Measurements from ENCODE around the gene ADAMTS2.

Gene ADAMTS2

DNA sequence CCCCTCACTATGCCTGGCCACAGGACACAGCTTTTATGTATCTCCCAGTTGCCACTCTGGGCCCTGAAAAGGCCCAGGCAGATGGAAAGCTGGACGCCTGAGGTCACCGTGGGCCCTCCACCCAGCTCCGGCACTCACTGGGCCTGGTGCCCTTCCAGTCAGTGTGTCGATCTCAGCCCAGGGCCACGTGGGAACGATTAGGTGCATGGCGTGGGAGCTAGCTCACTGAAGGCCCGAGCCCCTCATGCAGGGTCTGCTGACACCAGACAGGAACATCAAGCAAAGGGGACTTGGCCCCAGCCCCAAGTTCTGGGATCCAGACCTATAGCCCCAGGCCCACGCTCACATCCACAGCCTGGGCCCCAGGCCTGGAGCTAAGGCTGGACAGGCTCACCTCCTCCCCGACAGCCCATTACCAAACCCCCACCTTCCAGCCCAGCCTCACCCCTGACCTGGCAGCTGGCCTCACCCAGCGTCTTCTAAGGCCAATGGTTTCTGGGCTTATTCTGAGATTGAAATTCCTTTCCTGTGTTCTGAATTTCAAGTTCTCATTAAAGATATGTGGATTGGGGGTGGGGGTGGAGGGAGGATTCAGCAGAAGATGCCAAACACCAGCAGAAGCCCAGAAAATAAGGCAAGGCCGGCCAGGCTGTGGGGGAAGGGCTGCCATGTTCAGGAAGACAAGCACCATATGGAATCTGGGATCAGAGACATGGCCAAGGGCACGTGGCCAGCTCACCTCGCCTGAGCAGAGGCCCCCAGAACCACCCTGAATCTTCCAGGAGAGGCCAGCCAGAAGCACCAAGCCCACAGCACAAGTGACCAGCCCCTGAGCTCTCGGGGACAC, 74.5 kb downstream of the ADAMTS2 start:
- TF ChIP-seq CTCF (conservative IDR thresholded peaks at IDR 0.05) = no peak
- TF ChIP-seq ZFX (IDR thresholded peaks at IDR 0.05) = no peak
- no peak overlapping the region for H3K27ac ChIP-seq

GRCh38 chr5:179269781-179270543, 75.3 kb downstream of the ADAMTS2 start:
- TF ChIP-seq ZFX (IDR thresholded peaks at IDR 0.05) (no peak), CTCF (conservative IDR thresholded peaks at IDR 0.05) (no peak)
- no peak overlapping the region for H3K27ac ChIP-seq

- no peak for TF ChIP-seq CTCF (conservative IDR thresholded peaks at IDR 0.05)
- no peak for TF ChIP-seq ZFX (IDR thresholded peaks at IDR 0.05)
Observed at GRCh38 chr5:179268966-179269693, 76.1 kb downstream of the ADAMTS2 start.

GRCh38 chr5:179268399-179268952, 76.8 kb downstream of the ADAMTS2 start:
- no peak for TF ChIP-seq ZFX (IDR thresholded peaks at IDR 0.05)
- TF ChIP-seq CTCF (conservative IDR thresholded peaks at IDR 0.05) = no peak
- H3K27ac ChIP-seq = no peak overlapping the region

More at GRCh38 chr5:179268966-179269693, 76.1 kb downstream of the ADAMTS2 start:
- H3K27ac ChIP-seq = no peak overlapping the region

DNA sequence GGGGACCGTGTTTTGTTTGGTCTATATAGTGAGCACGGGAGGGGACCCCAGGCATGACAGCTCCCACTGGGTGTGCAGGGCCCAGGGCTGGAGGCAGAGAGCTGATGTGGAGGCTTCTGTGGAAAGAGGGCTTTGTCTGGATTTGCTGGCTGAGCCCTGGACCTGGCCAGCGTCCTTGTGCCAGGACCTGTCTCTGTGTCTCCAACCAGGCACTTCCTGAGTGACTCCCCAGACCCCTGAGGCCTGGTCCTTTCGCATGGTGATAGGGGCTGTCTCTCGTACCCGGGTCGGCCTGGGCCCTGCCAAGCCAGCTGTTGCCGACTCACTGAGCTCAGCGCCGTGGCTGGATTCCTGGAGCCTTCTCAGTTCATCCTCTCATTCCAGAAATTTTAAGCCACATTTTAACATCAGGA, 77.6 kb downstream of the ADAMTS2 start:
- TF ChIP-seq CTCF (conservative IDR thresholded peaks at IDR 0.05) = no peak
- no peak for TF ChIP-seq ZFX (IDR thresholded peaks at IDR 0.05)
- no peak overlapping the region for H3K27ac ChIP-seq

DNA sequence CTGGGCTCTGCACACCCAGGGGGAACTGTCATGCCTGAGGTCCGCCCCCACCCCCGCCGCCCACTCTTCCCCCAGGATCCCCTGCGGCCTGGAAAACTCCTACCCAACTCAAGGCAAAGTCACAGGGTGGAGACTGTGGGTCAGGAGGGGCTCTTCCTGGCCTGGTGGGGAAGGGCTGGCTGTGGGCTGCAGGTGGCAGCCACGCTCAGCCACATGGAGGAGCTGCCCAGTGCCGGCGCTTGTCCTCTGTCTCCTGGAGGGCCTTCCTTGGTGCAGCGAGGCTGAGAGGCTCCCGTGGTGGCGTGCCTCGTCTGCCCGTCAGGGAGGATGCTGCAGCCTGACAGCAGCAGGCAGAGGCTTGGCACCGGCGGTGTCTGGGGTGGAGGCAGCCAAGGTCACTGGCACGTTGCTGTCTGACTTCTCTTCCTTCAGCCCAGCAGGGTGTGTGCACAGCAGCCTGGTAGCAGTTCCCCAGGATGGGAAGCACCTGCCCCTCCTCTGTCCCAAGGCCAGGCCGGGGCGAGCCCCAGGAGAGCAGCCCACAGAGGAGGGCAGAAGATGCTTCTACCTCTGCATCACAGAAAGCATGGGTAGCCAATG, 78.1 kb downstream of the ADAMTS2 start:
- TF ChIP-seq CTCF (conservative IDR thresholded peaks at IDR 0.05) (no peak), ZFX (IDR thresholded peaks at IDR 0.05) (no peak)
- H3K27ac ChIP-seq = no peak overlapping the region
